OCI-LY1 (cell line): Measurements from ENCODE around the gene DIP2C.
A peak's percentile ranks its signal among the peaks of the same experiment; 100 is the strongest.

Experiments
- H2AFZ ChIP-seq: fragments of 200-600 bp; sonication (generic), shearing (Covaris generic); 2 replicates; pipeline ENCODE4 v1.6.0; 2014; ENCODE audit warnings: antibody characterized with exemption, mild to moderate bottlenecking, low read length
- H3F3A ChIP-seq: fragments of 200-600 bp; sonication (generic), shearing (Covaris generic); 2 replicates; pipeline ENCODE4 v1.6.0; 2014; ENCODE audit warnings: mild to moderate bottlenecking, antibody characterized with exemption, low read length, moderate library complexity; ENCODE audit not compliant: insufficient read depth
- H3K27ac ChIP-seq: fragments of 200-600 bp; sonication (generic); 2 replicates; pipeline ENCODE4 v1.5.1; 2014; ENCODE audit warnings: low read length, mixed run types, mild to moderate bottlenecking, low read depth; ENCODE audit not compliant: poor library complexity, severe bottlenecking
- H3K27me3 ChIP-seq: fragments of 200-600 bp; sonication (generic); 2 replicates; pipeline ENCODE4 v1.6.0; 2014; ENCODE audit warnings: antibody characterized with exemption, mild to moderate bottlenecking, low read length, moderate library complexity; ENCODE audit not compliant: insufficient read depth
- H3K36me3 ChIP-seq: fragments of 200-600 bp; sonication (generic); 2 replicates; pipeline ENCODE4 v1.6.1; 2014; ENCODE audit warnings: mild to moderate bottlenecking, antibody characterized with exemption, low read length, moderate library complexity, mixed read lengths; ENCODE audit not compliant: insufficient read depth
- H3K4me1 ChIP-seq: fragments of 200-600 bp; sonication (generic); 2 replicates; pipeline ENCODE4 v1.5.1; 2014; ENCODE audit warnings: mild to moderate bottlenecking, low read length, moderate library complexity; ENCODE audit not compliant: insufficient read depth, severe bottlenecking
- H3K4me2 ChIP-seq: fragments of 200-600 bp; sonication (generic), shearing (Covaris generic); 2 replicates; pipeline ENCODE4 v1.6.1; 2014; ENCODE audit warnings: low read length
- H3K4me3 ChIP-seq: fragments of 200-600 bp; sonication (generic); 2 replicates; pipeline ENCODE4 v1.5.1; 2014; ENCODE audit warnings: low read length, low read depth, mild to moderate bottlenecking, mixed read lengths; ENCODE audit not compliant: poor library complexity, severe bottlenecking
- H3K79me2 ChIP-seq: fragments of 200-600 bp; shearing (Covaris generic); 2 replicates; pipeline ENCODE4 v1.6.1; 2016; ENCODE audit warnings: mixed run types, low read length, mixed read lengths; ENCODE audit not compliant: insufficient read depth
- H3K9ac ChIP-seq: fragments of 200-600 bp; sonication (generic), shearing (Covaris generic); 2 replicates; pipeline ENCODE4 v1.6.1; 2014; ENCODE audit warnings: mild to moderate bottlenecking, low read length, mixed read lengths
- H3K9me2 ChIP-seq: fragments of 200-600 bp; sonication (generic), shearing (Covaris generic); 2 replicates; pipeline ENCODE4 v1.6.1; 2014; ENCODE audit warnings: low read depth, mild to moderate bottlenecking, low read length, mixed read lengths
- H3K9me3 ChIP-seq: fragments of 200-600 bp; shearing (Covaris generic); 2 replicates; pipeline ENCODE4 v1.6.1; 2014; ENCODE audit warnings: low read length, mixed read lengths
- H4K20me1 ChIP-seq: fragments of 200-600 bp; sonication (generic), shearing (Covaris generic); 2 replicates; pipeline ENCODE4 v1.6.0; 2016; ENCODE audit warnings: mild to moderate bottlenecking, low read length; ENCODE audit not compliant: insufficient read depth
- CTCF ChIP-seq: fragments of 200-600 bp; sonication (generic), shearing (Covaris generic); IDR thresholded peaks from 2 replicates; pipeline ENCODE4 v1.5.1; 2017; ENCODE audit warnings: mild to moderate bottlenecking, antibody characterized with exemption, low read length, moderate library complexity, mixed read lengths
- EZH2 ChIP-seq: fragments of 200-600 bp; sonication (generic), shearing (Covaris generic); IDR thresholded peaks from 2 replicates; pipeline ENCODE4 v1.8.0; 2017; ENCODE audit warnings: borderline replicate concordance, mixed run types, mild to moderate bottlenecking, antibody characterized with exemption, low read length, moderate library complexity, mixed read lengths

DIP2C gene

GRCh38 chr10:285216-285615, 404.3 kb downstream of the DIP2C start:
- Histone ChIP-seq H3K9me3 (no peaks in the 10 kb centered on the region), H3K4me3 (no peak overlapping the region), H2AFZ (no peak overlapping the region), H3K79me2 (no peaks in the 10 kb centered on the region), H3K4me1 (peaks cover 37% of the 10 kb centered on the region), H3K9me2 (no peaks in the 10 kb centered on the region), H3K4me2 (no peak overlapping the region), H3K9ac (no peak overlapping the region), H3F3A (no peaks in the 10 kb centered on the region), H3K27ac (peak overlapping the region; percentile 63), H3K36me3 (peaks cover 94% of the 10 kb centered on the region), H4K20me1 (no peaks in the 10 kb centered on the region), H3K27me3 (no peaks in the 10 kb centered on the region)
- TF ChIP-seq CTCF (no peak), EZH2 (no peak)

DNA sequence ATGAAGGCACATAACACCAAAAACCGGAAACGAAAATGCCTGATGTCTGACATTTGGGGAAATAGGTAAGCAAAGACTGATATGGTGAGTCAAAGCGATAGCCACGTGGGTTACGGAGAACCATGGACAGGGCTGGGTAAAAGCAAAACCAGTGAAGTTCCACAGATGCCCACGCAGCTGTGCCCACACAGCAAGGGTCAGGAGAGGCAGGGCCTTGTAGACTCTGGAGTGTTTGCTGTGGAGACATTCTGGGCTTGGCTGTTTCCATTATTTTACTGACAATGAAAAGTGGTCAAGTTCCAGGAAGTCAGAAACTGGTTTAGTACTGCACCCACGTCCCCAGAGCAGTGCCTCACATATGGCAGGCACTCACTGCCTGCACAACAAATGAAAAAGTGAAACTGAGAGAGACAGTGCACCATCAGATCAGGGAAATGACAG, 405.5 kb downstream of the DIP2C start:
- H3K9me2 ChIP-seq = no peaks in the 10 kb centered on the region
- no peak for TF ChIP-seq CTCF
- TF ChIP-seq EZH2 = no peak
- H3K79me2 ChIP-seq = no peaks in the 10 kb centered on the region
- peaks cover 24% of the 10 kb centered on the region for H3K4me1 ChIP-seq
- no peak overlapping the region for H3K9ac ChIP-seq
- peak overlapping the region; percentile 63 for H3K27ac ChIP-seq
- no peak overlapping the region for H3K4me3 ChIP-seq
- H4K20me1 ChIP-seq = no peaks in the 10 kb centered on the region
- H3K36me3 ChIP-seq = peaks cover 98% of the 10 kb centered on the region
- H3K9me3 ChIP-seq = no peaks in the 10 kb centered on the region
- no peak overlapping the region for H3K4me2 ChIP-seq
- no peaks in the 10 kb centered on the region for H3K27me3 ChIP-seq
- H2AFZ ChIP-seq = no peak overlapping the region
- no peaks in the 10 kb centered on the region for H3F3A ChIP-seq

GRCh38 chr10:283140-283479, 406.4 kb downstream of the DIP2C start:
- no peaks in the 10 kb centered on the region for H3K9me2 ChIP-seq
- no peak overlapping the region for H3K4me3 ChIP-seq
- peaks cover 16% of the 10 kb centered on the region for H3K4me1 ChIP-seq
- no peak overlapping the region for H3K4me2 ChIP-seq
- TF ChIP-seq EZH2 (no peak), CTCF (no peak)
- no peaks in the 10 kb centered on the region for H3F3A ChIP-seq
- H3K27me3 ChIP-seq = no peaks in the 10 kb centered on the region
- no peak overlapping the region for H3K9ac ChIP-seq
- H3K36me3 ChIP-seq = peaks cover 100% of the 10 kb centered on the region
- peak overlapping the region; percentile 9 for H3K27ac ChIP-seq
- no peaks in the 10 kb centered on the region for H3K79me2 ChIP-seq
- no peaks in the 10 kb centered on the region for H4K20me1 ChIP-seq
- H3K9me3 ChIP-seq = no peaks in the 10 kb centered on the region
- H2AFZ ChIP-seq = no peak overlapping the region
